Naive thymus-derived CD4-positive, alpha-beta T cell (primary cell): ENCODE results near the gene SLC11A1. TPM values are rescaled to one million over a fixed set of nuclear protein-coding genes. Genes with fewer than 3 reads are reported as not detected.
A peak's percentile ranks its signal among the peaks of the same experiment; 100 is the strongest.

Experiments
- ATAC-seq: fragments of 150-1000 bp; cut with Tn5 transposase; 2 replicates; pipeline ENCODE4 v1.10.0; 2021; ENCODE audit warnings: mild to moderate bottlenecking, moderate library complexity
- CTCF ChIA-PET: fragments of 350-600 bp; sonication (Branson Sonifier 250); formaldehyde crosslinking; loops from one replicate; lab custom pipeline; 2021; ENCODE audit warnings: antibody characterized with exemption; lab: Charles Lee
- POLR2A ChIA-PET: fragments of 350-600 bp; sonication (Branson Sonifier 250); formaldehyde crosslinking; loops from one replicate; lab custom pipeline; 2021; ENCODE audit warnings: antibody characterized with exemption, inconsistent platforms; lab: Charles Lee
- DNase-seq, 9 donors: peaks; one replicate each; pipeline versions ENCODE4 v3.0.0 to v3.0.0-alpha.2; 2020 to 2022; ENCODE audit warnings: mixed read lengths in 1 of 9
- H3K27ac ChIP-seq: one replicate; pipeline ENCODE4 v1.7.0; 2013; ENCODE audit warnings: mild to moderate bottlenecking, low read depth, low read length, moderate library complexity
- H3K27me3 ChIP-seq, 2 donors: one replicate each; pipeline ENCODE4 v1.7.0; 2013; ENCODE audit warnings: low read length in 2 of 2, mild to moderate bottlenecking in 2 of 2, moderate library complexity in 2 of 2; ENCODE audit not compliant: control insufficient read depth in 2 of 2, insufficient read depth in 2 of 2
- H3K36me3 ChIP-seq, 3 experiments: 1 replicate in 2 of 3; 2 replicates in 1 of 3; pipeline ENCODE4 v1.7.0; 2013; ENCODE audit warnings: low read length in 3 of 3, mild to moderate bottlenecking in 3 of 3, moderate library complexity in 1 of 3; ENCODE audit not compliant: insufficient read depth in 3 of 3, control insufficient read depth in 2 of 3
- H3K4me1 ChIP-seq, 2 donors: one replicate each; pipeline ENCODE4 v1.7.0; 2013; ENCODE audit warnings: low read length in 2 of 2, mild to moderate bottlenecking in 2 of 2, moderate library complexity in 1 of 2; ENCODE audit not compliant: control insufficient read depth in 2 of 2, insufficient read depth in 2 of 2
- H3K4me3 ChIP-seq: 2 replicates; pipeline ENCODE4 v1.7.0; 2013; ENCODE audit warnings: mild to moderate bottlenecking, low read length
- H3K9me3 ChIP-seq, 3 experiments: 1 replicate in 2 of 3; 2 replicates in 1 of 3; pipeline ENCODE4 v1.7.0; 2013; ENCODE audit warnings: low read length in 3 of 3; ENCODE audit not compliant: control insufficient read depth in 2 of 3
- H3K27ac Mint-ChIP-seq, 9 donors: one replicate each; pipeline ENCODE4 v1.8.0; 2020 to 2022; ENCODE audit warnings: mixed read lengths in 9 of 9, mild to moderate bottlenecking in 8 of 9, moderate library complexity in 5 of 9, inconsistent platforms in 2 of 9
- H3K27me3 Mint-ChIP-seq, 5 donors: one replicate each; pipeline ENCODE4 v1.8.0; 2021 to 2022; ENCODE audit warnings: mixed read lengths in 5 of 5, mild to moderate bottlenecking in 1 of 5
- H3K36me3 Mint-ChIP-seq, 5 donors: one replicate each; pipeline ENCODE4 v1.8.0; 2020 to 2022; ENCODE audit warnings: mixed read lengths in 5 of 5, mild to moderate bottlenecking in 3 of 5, inconsistent platforms in 1 of 5
- H3K4me1 Mint-ChIP-seq, 7 donors: one replicate each; pipeline ENCODE4 v1.8.0; 2020 to 2022; ENCODE audit warnings: mixed read lengths in 7 of 7, mild to moderate bottlenecking in 3 of 7, inconsistent platforms in 1 of 7
- H3K4me3 Mint-ChIP-seq, 10 donors: one replicate each; pipeline ENCODE4 v1.8.0; 2020 to 2022; ENCODE audit warnings: mild to moderate bottlenecking in 10 of 10, mixed read lengths in 10 of 10, moderate library complexity in 6 of 10, inconsistent platforms in 2 of 10
- H3K9me3 Mint-ChIP-seq, 11 donors: one replicate each; pipeline ENCODE4 v1.8.0; 2020 to 2022; ENCODE audit warnings: mixed read lengths in 11 of 11, mild to moderate bottlenecking in 4 of 11, inconsistent platforms in 1 of 11, moderate library complexity in 1 of 11
- intact Hi-C, 2 donors: fragments of 100-400 bp; cut with micrococcal nuclease; formaldehyde crosslinking; loops; one replicate each; pipeline ENCODE4 v1.15.1; 2023
- polyA plus RNA-seq, 2 donors: library from polyadenylated mRNA; unstranded; fragments of 300-500 nt; fragmentation: Illumina TruSeq; gene quantifications; one replicate each; pipeline ENCODE4 v1.2.3, GENCODE V29; 2021
- total RNA-seq, 6 experiments: library from RNA in 5 of 6; stranded (reverse) in 5 of 6; gene quantifications; 1 replicate in 5 of 6; 2 replicates in 1 of 6; pipeline ENCODE4 v1.2.3 and lab custom pipeline; 2021 to 2026

The SLC11A1 gene
- total and polyA plus RNA-seq, 7 experiments from 2014 or later = 0.27 to 399 (median 1.1) TPM

DNA sequence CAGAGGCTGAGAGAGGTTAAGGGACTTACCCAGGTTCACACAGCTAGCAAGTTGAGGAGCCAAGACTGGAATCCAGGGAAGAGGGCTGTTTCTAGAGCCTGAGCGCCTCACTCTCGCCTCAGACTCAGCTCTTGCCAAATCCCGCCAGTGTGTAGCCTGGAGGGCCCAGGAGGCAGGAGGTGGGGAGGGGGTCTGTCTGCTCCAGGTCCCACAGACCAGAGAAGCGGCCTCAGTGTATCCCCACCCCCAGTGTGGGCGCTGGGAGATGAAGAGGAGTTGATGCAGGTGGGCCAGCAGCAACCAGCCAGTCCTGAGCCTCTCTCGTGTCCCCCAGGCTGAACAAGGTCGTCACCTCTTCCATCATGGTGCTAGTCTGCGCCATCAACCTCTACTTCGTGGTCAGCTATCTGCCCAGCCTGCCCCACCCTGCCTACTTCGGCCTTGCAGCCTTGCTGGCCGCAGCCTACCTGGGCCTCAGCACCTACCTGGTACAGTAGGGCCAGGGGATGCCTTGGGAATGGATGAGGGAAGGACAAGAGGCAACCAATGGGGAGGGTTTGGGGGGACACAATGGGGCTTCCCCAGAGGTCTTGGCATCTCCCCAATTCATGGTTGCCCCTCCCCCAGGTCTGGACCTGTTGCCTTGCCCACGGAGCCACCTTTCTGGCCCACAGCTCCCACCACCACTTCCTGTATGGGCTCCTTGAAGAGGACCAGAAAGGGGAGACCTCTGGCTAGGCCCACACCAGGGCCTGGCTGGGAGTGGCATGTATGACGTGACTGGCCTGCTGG is 12.4 kb downstream of the SLC11A1 start:
- H3K9me3 ChIP-seq = no peaks in the 10 kb centered on the region
- Mint-ChIP-seq H3K9me3 (no peaks in the 10 kb centered on the region), H3K4me1 (peaks cover 16 to 41% (median 37%) of the 10 kb centered on the region in 7 donors), H3K27me3 (no peaks in the 10 kb centered on the region), H3K27ac (peak overlapping the region in 8 of 9 donors; percentile 29 to 82 (median 65)), H3K36me3 (peaks cover 0 to 3% (median 0%) of the 10 kb centered on the region in 5 donors), H3K4me3 (peak overlapping the region in 2 of 10 donors; percentile 14 to 21)
- intact Hi-C loops = loop anchor here (5.0 kb wide), 6 partner anchors 37 to 1148 kb away; partner anchors contain the start of genes CATIP (in 1 of the 2), CHPF (in 1 of the 2), DNPEP (in 1 of the 2) and GLB1L (in 1 of the 2)
- DNase-seq (peak in 1 of 9 donors; percentile 31), ATAC-seq (no peak)
- ChIA-PET CTCF (interaction anchor here (0.9 to 3.4 kb wide), 10 partner anchors 11 to 121 kb away, joined by 3 to 19 read pairs (median 4); no protein-coding TSS in a partner anchor), POLR2A (interaction anchor here (0.7 to 3.5 kb wide), 9 partner anchors 25 to 112 kb away, joined by 3 to 15 read pairs (median 6); no protein-coding TSS in a partner anchor)
- peaks cover 28 to 31% of the 10 kb centered on the region in 2 donors for H3K4me1 ChIP-seq
- no peak overlapping the region for H3K27ac ChIP-seq
- H3K4me3 ChIP-seq = no peak overlapping the region
- no peaks in the 10 kb centered on the region for H3K27me3 ChIP-seq
- H3K36me3 ChIP-seq = no peaks in the 10 kb centered on the region

DNA sequence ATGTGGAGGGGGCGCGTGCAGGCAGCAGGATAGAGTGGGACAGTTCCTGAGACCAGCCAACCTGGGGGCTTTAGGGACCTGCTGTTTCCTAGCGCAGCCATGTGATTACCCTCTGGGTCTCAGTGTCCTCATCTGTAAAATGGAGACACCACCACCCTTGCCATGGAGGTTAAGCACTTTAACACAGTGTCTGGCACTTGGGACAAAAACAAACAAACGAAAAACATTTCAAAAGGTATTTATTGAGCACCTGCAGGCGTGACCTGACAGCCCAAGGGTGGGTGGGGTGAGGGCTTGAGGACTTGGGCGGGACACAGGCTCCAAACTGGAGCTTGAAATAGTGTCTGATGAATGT is 13.0 kb downstream of the SLC11A1 start:
- Histone ChIP-seq H3K9me3 (no peaks in the 10 kb centered on the region), H3K36me3 (no peaks in the 10 kb centered on the region), H3K4me3 (no peak overlapping the region), H3K27me3 (no peaks in the 10 kb centered on the region), H3K4me1 (peaks cover 28 to 31% of the 10 kb centered on the region in 2 donors), H3K27ac (no peak overlapping the region)
- Mint-ChIP-seq H3K4me3 (peak overlapping the region in 1 of 10 donors; percentile 14), H3K4me1 (peaks cover 16 to 41% (median 37%) of the 10 kb centered on the region in 7 donors), H3K27me3 (no peaks in the 10 kb centered on the region), H3K36me3 (peaks cover 0 to 3% (median 0%) of the 10 kb centered on the region in 5 donors), H3K9me3 (no peaks in the 10 kb centered on the region), H3K27ac (peak overlapping the region in 6 of 9 donors; percentile 38 to 82 (median 58))
- ATAC-seq (no peak), DNase-seq (no peak)
- intact Hi-C loops = loop anchor here (5.0 kb wide), 6 partner anchors 38 to 1147 kb away; partner anchors contain the start of genes CATIP (in 1 of the 2), CHPF (in 1 of the 2), DNPEP (in 1 of the 2) and GLB1L (in 1 of the 2)
- POLR2A ChIA-PET = interaction anchor here (0.9 to 3.5 kb wide), 6 partner anchors 26 to 121 kb away, joined by 3 to 25 read pairs (median 14); no protein-coding TSS in a partner anchor
- CTCF ChIA-PET = interaction anchor here (1.2 to 3.4 kb wide), 4 partner anchors 36 to 122 kb away, joined by 3 to 19 read pairs (median 5); no protein-coding TSS in a partner anchor

DNA sequence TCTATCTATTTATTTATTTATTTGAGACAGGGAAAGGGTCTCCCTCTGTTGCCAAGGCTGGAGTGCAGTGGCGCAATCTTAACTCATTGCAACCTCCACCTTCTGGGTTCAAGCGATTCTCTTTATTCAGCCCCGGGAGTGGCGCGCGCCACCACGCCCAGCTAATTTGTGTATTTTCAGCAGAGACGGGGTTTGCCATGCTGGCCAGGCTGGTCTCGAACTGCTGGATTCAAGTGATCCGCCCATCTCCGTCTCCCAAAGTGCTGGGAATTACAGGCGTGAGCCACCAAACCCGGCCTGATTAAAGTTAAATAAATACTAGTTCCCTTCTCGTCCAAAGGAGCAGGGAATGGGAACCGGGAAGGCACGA is 13.4 kb downstream of the SLC11A1 start:
- ChIA-PET CTCF (interaction anchor here (1.0 to 3.4 kb wide), 7 partner anchors 11 to 122 kb away, joined by 3 to 19 read pairs (median 6); no protein-coding TSS in a partner anchor), POLR2A (interaction anchor here (0.6 to 3.5 kb wide), 13 partner anchors 11 to 125 kb away, joined by 3 to 36 read pairs (median 15); partner anchors contain the start of genes AAMP, PNKD and TMBIM1)
- H3K27me3 Mint-ChIP-seq = no peaks in the 10 kb centered on the region
- peak overlapping the region; percentile 83 to 99 (median 94) for H3K4me3 Mint-ChIP-seq
- no peaks in the 10 kb centered on the region for H3K36me3 ChIP-seq
- H3K9me3 ChIP-seq = no peaks in the 10 kb centered on the region
- peaks cover 28 to 31% of the 10 kb centered on the region in 2 donors for H3K4me1 ChIP-seq
- H3K27ac Mint-ChIP-seq = peak overlapping the region in 8 of 9 donors; percentile 85 to 100 (median 96)
- H3K27me3 ChIP-seq = no peaks in the 10 kb centered on the region
- H3K27ac ChIP-seq = peak overlapping the region; percentile 86
- intact Hi-C loops = loop anchor here (5.0 kb wide), 6 partner anchors 38 to 1147 kb away; partner anchors contain the start of genes CATIP (in 1 of the 2), CHPF (in 1 of the 2), DNPEP (in 1 of the 2) and GLB1L (in 1 of the 2)
- ATAC-seq (no peak), DNase-seq (no peak)
- peaks cover 0 to 5% (median 0%) of the 10 kb centered on the region in 5 donors for H3K36me3 Mint-ChIP-seq
- H3K4me3 ChIP-seq = peak overlapping the region; percentile 14
- H3K9me3 Mint-ChIP-seq = no peaks in the 10 kb centered on the region
- H3K4me1 Mint-ChIP-seq = peaks cover 16 to 41% (median 38%) of the 10 kb centered on the region in 7 donors

DNA sequence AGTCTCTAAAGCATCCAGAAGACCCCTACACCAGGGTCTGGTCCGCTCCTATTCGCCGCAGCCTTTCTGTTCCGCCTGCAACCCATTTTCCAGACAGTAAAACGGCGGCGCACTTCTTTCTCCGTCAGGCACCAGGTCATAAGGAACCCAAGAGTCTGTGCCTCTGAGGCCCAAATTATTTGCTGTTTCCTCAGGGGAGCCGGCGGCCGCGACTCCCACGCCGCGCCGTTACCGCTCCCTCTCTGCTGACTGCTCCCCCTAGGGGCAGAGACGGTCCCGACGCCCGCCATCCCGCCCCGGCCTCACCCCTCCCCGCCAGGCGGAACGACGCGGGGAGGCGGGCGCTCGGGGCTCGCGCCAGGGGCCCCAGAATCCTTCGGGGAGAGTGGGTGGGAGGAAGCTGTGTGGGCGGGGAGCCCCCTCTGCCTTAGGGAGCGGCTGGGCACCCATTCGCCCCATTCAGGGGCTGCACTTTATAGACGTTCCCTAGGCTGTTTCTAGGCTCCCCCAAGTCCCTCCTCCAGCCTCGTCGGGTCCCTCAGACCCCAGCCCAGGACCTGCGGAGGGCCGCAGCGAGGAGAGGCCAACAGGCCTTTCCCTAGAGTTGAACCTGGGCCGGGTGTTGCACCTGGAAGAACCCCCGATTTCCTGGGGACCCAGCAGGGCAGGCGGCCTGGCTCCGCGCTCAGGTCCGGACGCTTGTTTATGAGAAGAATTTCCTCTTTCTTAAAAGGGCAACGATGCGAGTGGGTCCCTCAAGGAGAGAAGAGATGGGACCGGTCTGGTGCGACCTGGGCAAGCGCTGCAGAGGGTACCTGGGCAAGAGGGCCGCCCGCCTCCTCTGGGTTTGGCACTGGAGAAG is 14.0 kb downstream of the SLC11A1 start:
- ChIA-PET POLR2A (interaction anchor here (0.6 to 3.5 kb wide), 25 partner anchors 10 to 810 kb away, joined by 3 to 36 read pairs (median 5); partner anchors contain the start of genes AAMP, ARPC2, CATIP and PNKD), CTCF (interaction anchor here (0.6 to 3.4 kb wide), 16 partner anchors 10 to 260 kb away, joined by 3 to 19 read pairs (median 4); partner anchors contain the start of genes AAMP, CATIP, PNKD and TMBIM1)
- Histone ChIP-seq H3K4me1 (peaks cover 29 to 31% of the 10 kb centered on the region in 2 donors), H3K27ac (peak overlapping the region; percentile 86), H3K9me3 (no peaks in the 10 kb centered on the region), H3K27me3 (no peaks in the 10 kb centered on the region), H3K4me3 (peak overlapping the region; percentile 71), H3K36me3 (no peaks in the 10 kb centered on the region)
- Mint-ChIP-seq H3K27ac (peak overlapping the region; percentile 96 to 100 (median 97)), H3K4me1 (peaks cover 16 to 41% (median 39%) of the 10 kb centered on the region in 7 donors), H3K9me3 (no peaks in the 10 kb centered on the region), H3K36me3 (peaks cover 0 to 5% (median 0%) of the 10 kb centered on the region in 5 donors), H3K27me3 (no peaks in the 10 kb centered on the region), H3K4me3 (peak overlapping the region; percentile 85 to 99 (median 94))
- ATAC-seq (peak; percentile 83), DNase-seq (peak; percentile 91 to 98 (median 96))
- intact Hi-C loops = loop anchor here (1.0 to 5.0 kb wide), 27 partner anchors 10 to 1146 kb away; partner anchors contain the start of genes AAMP (in 2 of the 2), BCS1L (in 2 of the 2), CATIP (in 2 of the 2) and CNOT9 (in 2 of the 2)

DNA sequence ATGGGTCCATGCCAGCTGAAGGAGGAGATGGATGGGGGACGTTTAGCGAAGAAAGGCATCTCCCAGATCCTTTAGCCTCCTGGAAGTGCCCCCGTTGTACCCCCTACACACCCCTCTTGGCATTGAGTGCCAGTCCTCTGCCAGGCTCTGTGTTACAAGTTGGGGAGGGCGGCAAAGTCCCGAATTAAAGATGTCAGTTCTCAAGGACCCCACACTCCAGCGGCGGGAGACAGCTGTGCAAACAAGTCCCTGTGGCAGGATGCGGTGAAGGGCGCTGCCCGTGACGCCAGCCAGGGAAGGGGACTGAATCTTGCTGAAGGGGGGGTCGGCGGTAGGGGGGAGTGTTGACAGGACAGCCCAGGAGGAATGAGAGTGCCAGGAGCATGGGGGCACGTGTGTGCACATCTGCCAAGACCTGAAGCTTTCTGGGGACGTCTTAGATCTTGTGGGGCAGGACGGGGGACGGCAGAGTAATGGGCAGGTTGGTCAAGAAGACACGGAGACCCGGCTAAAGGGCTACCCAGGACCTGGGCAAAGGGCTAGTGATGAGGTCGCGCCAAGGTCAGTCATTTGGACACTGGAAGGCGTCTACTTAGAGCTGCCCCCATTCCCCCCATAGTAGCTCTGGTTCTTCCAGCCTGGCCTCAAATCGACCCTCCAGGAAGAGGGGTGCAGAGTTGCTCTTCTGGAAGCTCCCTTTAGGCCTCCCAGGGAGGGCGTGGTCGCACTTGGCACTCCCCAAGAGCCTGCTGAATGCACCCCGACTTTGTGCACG is 14.8 kb downstream of the SLC11A1 start:
- peak overlapping the region; percentile 85 to 99 (median 94) for H3K4me3 Mint-ChIP-seq
- Histone ChIP-seq H3K4me1 (peaks cover 35 to 37% of the 10 kb centered on the region in 2 donors), H3K27ac (peak overlapping the region; percentile 86), H3K4me3 (peak overlapping the region; percentile 71), H3K9me3 (no peaks in the 10 kb centered on the region), H3K27me3 (no peaks in the 10 kb centered on the region), H3K36me3 (peaks cover 0 to 8% (median 0%) of the 10 kb centered on the region in 3 experiments)
- CTCF ChIA-PET = interaction anchor here (0.6 to 2.6 kb wide), 15 partner anchors 9 to 259 kb away, joined by 3 to 17 read pairs (median 4); partner anchors contain the start of genes AAMP, CATIP, PNKD and TMBIM1
- peaks cover 0 to 7% (median 0%) of the 10 kb centered on the region in 5 donors for H3K36me3 Mint-ChIP-seq
- peaks cover 16 to 48% (median 44%) of the 10 kb centered on the region in 7 donors for H3K4me1 Mint-ChIP-seq
- H3K27ac Mint-ChIP-seq = peak overlapping the region; percentile 96 to 100 (median 97)
- POLR2A ChIA-PET = interaction anchor here (0.5 to 3.5 kb wide), 33 partner anchors 9 to 809 kb away, joined by 3 to 36 read pairs (median 4); partner anchors contain the start of genes AAMP, ARPC2, BCS1L and CATIP
- ATAC-seq (peak; percentile 5), DNase-seq (peak; percentile 57 to 87 (median 83))
- H3K9me3 Mint-ChIP-seq = no peaks in the 10 kb centered on the region
- intact Hi-C loops = loop anchor here (1.0 to 5.0 kb wide), 27 partner anchors 9 to 1145 kb away; partner anchors contain the start of genes AAMP (in 2 of the 2), BCS1L (in 2 of the 2), CATIP (in 2 of the 2) and CNOT9 (in 2 of the 2)
- no peaks in the 10 kb centered on the region for H3K27me3 Mint-ChIP-seq
